Measurements from ENCODE around the gene TPCN1.

Gene TPCN1

GRCh38 chr12:113221181-113221996, at the start of gene TPCN1:
Gene TPCN1 (plus strand): TSS chr12:113221464. CDS start chr12:113226853, 5,389 bp downstream.
- DNase-seq (ENCODE audit: low read depth, low spot score), result peak; percentile 100
- H3K36me3 ChIP-seq (ENCODE audit: insufficient read depth, low read length), result no peaks in the 10 kb centered on the region
- peak within 1 kb of the TSS; percentile 75 for H3K9ac ChIP-seq (ENCODE audit: insufficient read length)
- H3K4me3 ChIP-seq, result peak within 1 kb of the TSS; percentile 94
- H3K27ac ChIP-seq, result peak within 1 kb of the TSS; percentile 75
- H3K9me3 ChIP-seq (ENCODE audit: low read depth, low read length), result no peaks in the 10 kb centered on the region
- TF ChIP-seq FOXP2 (optimal IDR thresholded peaks at IDR 0.05; ENCODE audit: control extremely low read depth, extremely low read length, insufficient read depth) (no peak), POLR2AphosphoS5 (IDR thresholded peaks at IDR 0.05; ENCODE audit: borderline replicate concordance, low read depth, low read length) (peak; percentile 78)

- Histone ChIP-seq H3K9me3 (ENCODE audit: low read depth, low read length) (no peaks in the 10 kb centered on the region), H3K36me3 (ENCODE audit: insufficient read depth, low read length) (peaks cover 72% of the 10 kb centered on the region), H3K4me3 (no peak overlapping the region), H3K27ac (no peak overlapping the region), H3K9ac (ENCODE audit: insufficient read length) (no peak overlapping the region)
- TF ChIP-seq POLR2AphosphoS5 (IDR thresholded peaks at IDR 0.05; ENCODE audit: borderline replicate concordance, low read depth, low read length), result no peak
- no peak for TF ChIP-seq EZH2 (IDR thresholded peaks at IDR 0.05)
- TF ChIP-seq FOXP2 (optimal IDR thresholded peaks at IDR 0.05; ENCODE audit: control extremely low read depth, extremely low read length, insufficient read depth), result no peak
- no peak for DNase-seq (ENCODE audit: low read depth, low spot score)
These were observed 49.7 kb upstream of the TPCN1 start for GRCh38 chr12:113171543-113171942.

GRCh38 chr12:113172185-113172584, 49.1 kb upstream of the TPCN1 start:
- H3K27ac ChIP-seq, result no peak overlapping the region
- H3K9ac ChIP-seq (ENCODE audit: insufficient read length), result no peak overlapping the region
- no peak for DNase-seq (ENCODE audit: low read depth, low spot score)
- H3K4me3 ChIP-seq, result no peak overlapping the region
- H3K36me3 ChIP-seq (ENCODE audit: insufficient read depth, low read length), result peaks cover 79% of the 10 kb centered on the region
- TF ChIP-seq EZH2 (IDR thresholded peaks at IDR 0.05), result no peak
- no peak for TF ChIP-seq POLR2AphosphoS5 (IDR thresholded peaks at IDR 0.05; ENCODE audit: borderline replicate concordance, low read depth, low read length)
- TF ChIP-seq FOXP2 (optimal IDR thresholded peaks at IDR 0.05; ENCODE audit: control extremely low read depth, extremely low read length, insufficient read depth), result no peak
- H3K9me3 ChIP-seq (ENCODE audit: low read depth, low read length), result no peaks in the 10 kb centered on the region

GRCh38 chr12:113173081-113173698, 48.1 kb upstream of the TPCN1 start:
- no peak overlapping the region for H3K9ac ChIP-seq (ENCODE audit: insufficient read length)
- H3K9me3 ChIP-seq (ENCODE audit: low read depth, low read length), result no peaks in the 10 kb centered on the region
- H3K4me3 ChIP-seq, result no peak overlapping the region
- H3K36me3 ChIP-seq (ENCODE audit: insufficient read depth, low read length), result peaks cover 84% of the 10 kb centered on the region
- no peak for TF ChIP-seq POLR2AphosphoS5 (IDR thresholded peaks at IDR 0.05; ENCODE audit: borderline replicate concordance, low read depth, low read length)
- no peak for TF ChIP-seq FOXP2 (optimal IDR thresholded peaks at IDR 0.05; ENCODE audit: control extremely low read depth, extremely low read length, insufficient read depth)
- no peak for TF ChIP-seq EZH2 (IDR thresholded peaks at IDR 0.05)
- H3K27ac ChIP-seq, result no peak overlapping the region
- no peak for DNase-seq (ENCODE audit: low read depth, low spot score)

GRCh38 chr12:113174461-113175384, 46.5 kb upstream of the TPCN1 start:
- TF ChIP-seq POLR2AphosphoS5 (IDR thresholded peaks at IDR 0.05; ENCODE audit: borderline replicate concordance, low read depth, low read length), result no peak
- TF ChIP-seq EZH2 (IDR thresholded peaks at IDR 0.05), result no peak
- TF ChIP-seq FOXP2 (optimal IDR thresholded peaks at IDR 0.05; ENCODE audit: control extremely low read depth, extremely low read length, insufficient read depth), result no peak
- no peak overlapping the region for H3K9ac ChIP-seq (ENCODE audit: insufficient read length)
- H3K4me3 ChIP-seq, result no peak overlapping the region
- no peak for DNase-seq (ENCODE audit: low read depth, low spot score)
- no peak overlapping the region for H3K27ac ChIP-seq
- H3K9me3 ChIP-seq (ENCODE audit: low read depth, low read length), result no peaks in the 10 kb centered on the region
- peaks cover 88% of the 10 kb centered on the region for H3K36me3 ChIP-seq (ENCODE audit: insufficient read depth, low read length)

GRCh38 chr12:113179023-113179422, 42.2 kb upstream of the TPCN1 start:
- Histone ChIP-seq H3K36me3 (ENCODE audit: insufficient read depth, low read length) (peaks cover 70% of the 10 kb centered on the region), H3K27ac (no peak overlapping the region), H3K4me3 (no peak overlapping the region), H3K9me3 (ENCODE audit: low read depth, low read length) (no peaks in the 10 kb centered on the region), H3K9ac (ENCODE audit: insufficient read length) (no peak overlapping the region)
- TF ChIP-seq EZH2 (IDR thresholded peaks at IDR 0.05) (no peak), FOXP2 (optimal IDR thresholded peaks at IDR 0.05; ENCODE audit: control extremely low read depth, extremely low read length, insufficient read depth) (no peak), POLR2AphosphoS5 (IDR thresholded peaks at IDR 0.05; ENCODE audit: borderline replicate concordance, low read depth, low read length) (no peak)
- DNase-seq (ENCODE audit: low read depth, low spot score), result no peak

GRCh38 chr12:113180333-113180732, 40.9 kb upstream of the TPCN1 start:
- Histone ChIP-seq H3K4me3 (no peak overlapping the region), H3K9me3 (ENCODE audit: low read depth, low read length) (no peaks in the 10 kb centered on the region), H3K36me3 (ENCODE audit: insufficient read depth, low read length) (peaks cover 57% of the 10 kb centered on the region), H3K9ac (ENCODE audit: insufficient read length) (no peak overlapping the region), H3K27ac (no peak overlapping the region)
- TF ChIP-seq POLR2AphosphoS5 (IDR thresholded peaks at IDR 0.05; ENCODE audit: borderline replicate concordance, low read depth, low read length), result no peak
- no peak for TF ChIP-seq FOXP2 (optimal IDR thresholded peaks at IDR 0.05; ENCODE audit: control extremely low read depth, extremely low read length, insufficient read depth)
- no peak for TF ChIP-seq EZH2 (IDR thresholded peaks at IDR 0.05)
- DNase-seq (ENCODE audit: low read depth, low spot score), result no peak

- DNase-seq (ENCODE audit: low read depth, low spot score), result no peak
- no peak for TF ChIP-seq FOXP2 (optimal IDR thresholded peaks at IDR 0.05; ENCODE audit: control extremely low read depth, extremely low read length, insufficient read depth)
- no peak for TF ChIP-seq EZH2 (IDR thresholded peaks at IDR 0.05)
- no peak for TF ChIP-seq POLR2AphosphoS5 (IDR thresholded peaks at IDR 0.05; ENCODE audit: borderline replicate concordance, low read depth, low read length)
- Histone ChIP-seq H3K4me3 (no peak overlapping the region), H3K9ac (ENCODE audit: insufficient read length) (peak overlapping the region; percentile 20), H3K27ac (no peak overlapping the region), H3K36me3 (ENCODE audit: insufficient read depth, low read length) (peaks cover 55% of the 10 kb centered on the region), H3K9me3 (ENCODE audit: low read depth, low read length) (no peaks in the 10 kb centered on the region)
These were observed 39.3 kb upstream of the TPCN1 start for GRCh38 chr12:113181975-113182374.
